Large intestine (tissue), 3 donors: ENCODE measurements around the gene RCAN3. TPM values are rescaled to one million over a fixed set of nuclear protein-coding genes. Genes with fewer than 3 reads are reported as not detected.
"Not testable (repeated sequence)": the region's sequence is repeated elsewhere in the genome, so short reads cannot be mapped to it uniquely, and the experiment has no call there.

Experiments
- DNase-seq, 2 donors: peaks; one replicate each; pipeline versions ENCODE4 v3.0.0 to v3.0.0-alpha.2; 2013
- H3K27ac ChIP-seq: one replicate; pipeline ENCODE4 v1.5.1; 2013; ENCODE audit warnings: low read length
- H3K27me3 ChIP-seq: 2 replicates; pipeline ENCODE4 v1.6.1; 2013; ENCODE audit warnings: low read length; ENCODE audit not compliant: control insufficient read depth, insufficient read depth
- H3K36me3 ChIP-seq: 2 replicates; pipeline ENCODE4 v1.6.1; 2013; ENCODE audit warnings: low read length; ENCODE audit not compliant: control insufficient read depth, insufficient read depth
- H3K4me1 ChIP-seq: one replicate; pipeline ENCODE4 v1.6.1; 2013; ENCODE audit warnings: low read length; ENCODE audit not compliant: control insufficient read depth, insufficient read depth
- H3K4me3 ChIP-seq: one replicate; pipeline ENCODE4 v1.5.1; 2013; ENCODE audit warnings: low read length
- H3K9me3 ChIP-seq: one replicate; pipeline ENCODE4 v1.6.1; 2013; ENCODE audit warnings: mild to moderate bottlenecking, low read depth, low read length, moderate library complexity; ENCODE audit not compliant: control insufficient read depth
- WGBS: methylation state at CpG from one replicate; pipeline ENCODE4 v1.1.5; 2013; ENCODE audit warnings: low lambda C conversion rate; ENCODE audit not compliant: insufficient coverage; 5-methylcytosine and 5-hydroxymethylcytosine counted together
- polyA plus RNA-seq: library from polyadenylated mRNA; unstranded; fragments of 120-200 nt; gene quantifications from one replicate; pipeline ENCODE4 v1.2.1, GENCODE V29; 2013

The RCAN3 gene
- polyA plus RNA-seq, 1 donor: 10.1 TPM

GRCh38 chr1:24528744-24529143 is 26.1 kb downstream of the RCAN3 start:
- DNase-seq: no peak
- no CpG with 5 or more reads among the region's 2 CpGs for WGBS
- Histone ChIP-seq H3K36me3 (no peaks in the 10 kb centered on the region), H3K9me3 (no peaks in the 10 kb centered on the region), H3K27me3 (no peaks in the 10 kb centered on the region), H3K4me1 (no peaks in the 10 kb centered on the region), H3K27ac (no peak overlapping the region), H3K4me3 (no peak overlapping the region)

GRCh38 chr1:24529292-24529691 is 26.7 kb downstream of the RCAN3 start:
- H3K4me3 ChIP-seq, H3K4me1 ChIP-seq, H3K27me3 ChIP-seq, H3K36me3 ChIP-seq, H3K27ac ChIP-seq, H3K9me3 ChIP-seq, DNase-seq: not testable (repeated sequence)
- WGBS: no CpG with 5 or more reads among the region's 7 CpGs

DNA sequence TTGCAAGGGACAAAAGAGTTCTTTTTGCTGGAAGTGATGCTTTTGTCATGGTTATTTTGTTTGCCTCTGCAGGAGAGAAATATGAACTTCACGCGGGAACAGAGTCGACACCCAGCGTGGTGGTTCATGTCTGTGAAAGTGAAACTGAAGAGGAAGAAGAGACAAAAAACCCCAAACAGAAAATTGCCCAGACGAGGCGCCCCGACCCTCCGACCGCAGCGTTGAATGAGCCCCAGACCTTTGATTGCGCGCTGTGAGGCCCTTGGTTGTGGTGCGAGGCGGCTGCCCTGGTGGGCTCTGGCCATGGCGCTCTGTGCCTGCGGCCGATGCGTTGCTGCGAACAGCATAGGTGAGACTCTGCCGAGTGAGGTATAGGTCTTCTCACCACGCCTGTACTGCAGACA is 32.4 kb downstream of the RCAN3 start:
- no peaks in the 10 kb centered on the region for H3K9me3 ChIP-seq
- no peak overlapping the region for H3K27ac ChIP-seq
- H3K4me3 ChIP-seq: no peak overlapping the region
- no peak for DNase-seq
- no peaks in the 10 kb centered on the region for H3K27me3 ChIP-seq
- no CpG with 5 or more reads among the region's 21 CpGs for WGBS
- peaks cover 6% of the 10 kb centered on the region for H3K36me3 ChIP-seq
- H3K4me1 ChIP-seq: peaks cover 14% of the 10 kb centered on the region

DNA sequence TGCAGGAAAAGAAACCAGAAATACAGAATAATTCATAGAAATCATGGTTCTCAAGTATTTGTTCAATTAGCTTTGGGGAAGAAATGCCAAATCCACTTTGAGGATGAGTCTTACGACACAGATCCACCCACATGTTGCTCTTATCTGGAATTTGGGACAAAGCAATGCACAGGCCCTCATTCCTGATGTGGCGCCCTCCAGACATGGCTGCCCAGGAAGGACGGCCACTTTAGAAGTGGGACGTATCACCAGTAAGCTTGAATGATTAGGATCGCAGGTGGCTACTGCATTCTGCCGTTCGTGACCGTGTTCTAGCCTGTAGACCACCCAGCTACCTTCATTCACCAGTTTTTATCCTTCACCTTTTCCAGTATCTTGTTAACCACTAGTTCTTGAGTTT is 33.1 kb downstream of the RCAN3 start:
- Histone ChIP-seq H3K27me3 (no peaks in the 10 kb centered on the region), H3K4me3 (no peak overlapping the region), H3K27ac (no peak overlapping the region), H3K9me3 (no peaks in the 10 kb centered on the region), H3K4me1 (peaks cover 20% of the 10 kb centered on the region), H3K36me3 (peaks cover 6% of the 10 kb centered on the region)
- no peak for DNase-seq
- WGBS: no CpG with 5 or more reads among the region's 8 CpGs

GRCh38 chr1:24536391-24536840 is 33.8 kb downstream of the RCAN3 start:
- Histone ChIP-seq H3K27me3 (no peaks in the 10 kb centered on the region), H3K36me3 (peaks cover 6% of the 10 kb centered on the region), H3K9me3 (no peaks in the 10 kb centered on the region), H3K4me1 (peaks cover 22% of the 10 kb centered on the region), H3K27ac (no peak overlapping the region), H3K4me3 (no peak overlapping the region)
- no CpG with 5 or more reads among the region's 7 CpGs for WGBS
- DNase-seq: peak in 1 of 2 donors; percentile 53

GRCh38 chr1:24540051-24540905 is 37.6 kb downstream of the RCAN3 start:
- peak in 1 of 2 donors; percentile 58 for DNase-seq
- Histone ChIP-seq H3K4me3 (peak overlapping the region; percentile 12), H3K27me3 (no peaks in the 10 kb centered on the region), H3K27ac (peak overlapping the region; percentile 89), H3K9me3 (no peaks in the 10 kb centered on the region), H3K36me3 (peaks cover under 1% of the 10 kb centered on the region), H3K4me1 (peaks cover 31% of the 10 kb centered on the region)
- WGBS: 20% methylated on average over 1 of the region's 15 CpGs

DNA sequence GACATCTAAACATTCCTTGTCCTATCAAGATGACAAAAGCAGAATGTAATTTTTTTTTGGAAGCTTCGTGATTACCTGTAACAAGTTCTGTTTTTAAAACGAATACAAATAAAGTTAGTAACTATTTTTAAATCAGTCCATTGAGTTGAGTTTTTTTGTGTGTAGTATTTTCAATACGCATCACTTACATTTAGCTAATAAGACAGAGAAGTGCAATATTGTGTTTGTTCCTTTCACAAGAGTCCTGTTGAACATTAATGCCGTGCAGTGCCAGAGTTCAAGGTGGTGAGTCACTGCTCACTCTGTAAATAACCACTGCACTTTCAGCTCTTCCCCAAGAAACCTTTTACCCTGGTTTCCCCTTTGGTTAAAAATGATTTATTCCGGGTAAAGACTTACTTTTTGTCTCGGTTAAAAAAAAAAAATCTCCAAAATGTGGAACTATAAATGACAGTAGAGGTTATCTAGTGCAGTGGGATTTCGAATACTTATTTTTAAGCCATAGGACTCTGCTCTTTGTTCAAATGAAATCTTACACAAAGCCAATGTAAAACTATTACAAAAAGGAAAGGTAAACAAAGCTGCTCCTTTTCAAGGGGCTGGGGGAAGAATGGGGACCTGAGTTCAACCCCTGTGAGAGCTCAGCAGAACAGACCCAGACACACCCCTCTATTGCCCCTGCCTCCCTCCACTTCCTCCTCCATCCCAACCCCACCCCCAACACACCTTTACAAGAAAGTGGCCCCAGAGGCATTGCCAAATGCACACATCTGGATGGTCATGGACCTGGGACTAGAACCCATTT is 38.5 kb downstream of the RCAN3 start:
- DNase-seq: peak; percentile 85 to 92
- no peaks in the 10 kb centered on the region for H3K36me3 ChIP-seq
- H3K27ac ChIP-seq: peak overlapping the region; percentile 89
- WGBS: 10% methylated on average over 3 of the region's 7 CpGs
- H3K27me3 ChIP-seq: no peaks in the 10 kb centered on the region
- peak overlapping the region; percentile 12 for H3K4me3 ChIP-seq
- H3K9me3 ChIP-seq: no peaks in the 10 kb centered on the region
- peaks cover 27% of the 10 kb centered on the region for H3K4me1 ChIP-seq

DNA sequence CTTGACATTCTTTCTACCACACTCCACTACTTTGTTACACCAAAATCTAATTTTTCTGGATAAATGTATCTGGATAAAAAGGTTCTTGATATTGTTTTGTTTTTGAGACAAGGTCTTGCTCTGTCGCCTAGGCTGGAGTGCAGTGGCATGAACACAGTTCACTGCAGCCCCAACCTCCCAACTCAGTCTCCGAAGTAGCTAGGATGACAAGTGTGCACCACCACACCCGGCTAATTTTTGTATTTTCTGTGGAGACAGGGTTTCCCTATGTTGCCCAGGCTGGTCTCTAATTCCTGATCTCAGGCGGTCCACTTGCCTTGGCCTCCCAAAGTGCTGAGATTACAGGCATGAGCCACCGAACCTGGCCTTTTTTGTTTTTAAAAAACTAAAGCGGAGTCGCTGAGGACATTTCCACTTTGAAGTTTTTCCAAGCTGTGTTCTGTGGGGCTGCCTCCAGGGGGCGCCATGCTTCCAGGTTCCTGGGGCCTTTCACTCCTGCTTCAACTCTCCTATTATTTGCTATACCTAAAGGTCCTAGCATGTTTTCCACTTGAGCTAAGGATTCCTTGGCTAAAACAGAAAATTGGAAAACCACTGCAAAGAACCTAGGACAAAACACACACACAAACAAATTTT is 39.2 kb downstream of the RCAN3 start:
- Histone ChIP-seq H3K27ac (peak overlapping the region; percentile 89), H3K36me3 (no peaks in the 10 kb centered on the region), H3K27me3 (no peaks in the 10 kb centered on the region), H3K4me3 (no peak overlapping the region), H3K9me3 (no peaks in the 10 kb centered on the region), H3K4me1 (peaks cover 22% of the 10 kb centered on the region)
- DNase-seq: no peak
- no CpG with 5 or more reads among the region's 8 CpGs for WGBS

- Histone ChIP-seq H3K27me3 (no peaks in the 10 kb centered on the region), H3K27ac (no peak overlapping the region), H3K4me1 (peaks cover 22% of the 10 kb centered on the region), H3K4me3 (no peak overlapping the region), H3K36me3 (no peaks in the 10 kb centered on the region), H3K9me3 (no peaks in the 10 kb centered on the region)
- DNase-seq: no peak
Observed at GRCh38 chr1:24544239-24544638, 41.6 kb downstream of the RCAN3 start.

GRCh38 chr1:24545662-24546061 is 43.0 kb downstream of the RCAN3 start:
- H3K4me1 ChIP-seq: peaks cover 17% of the 10 kb centered on the region
- no peaks in the 10 kb centered on the region for H3K27me3 ChIP-seq
- no peaks in the 10 kb centered on the region for H3K36me3 ChIP-seq
- WGBS: 57% methylated on average over 1 of the region's 1 CpG
- H3K27ac ChIP-seq: no peak overlapping the region
- no peaks in the 10 kb centered on the region for H3K9me3 ChIP-seq
- DNase-seq: no peak
- no peak overlapping the region for H3K4me3 ChIP-seq
